ENCODE measurements around the gene CALU.

Gene CALU

DNA sequence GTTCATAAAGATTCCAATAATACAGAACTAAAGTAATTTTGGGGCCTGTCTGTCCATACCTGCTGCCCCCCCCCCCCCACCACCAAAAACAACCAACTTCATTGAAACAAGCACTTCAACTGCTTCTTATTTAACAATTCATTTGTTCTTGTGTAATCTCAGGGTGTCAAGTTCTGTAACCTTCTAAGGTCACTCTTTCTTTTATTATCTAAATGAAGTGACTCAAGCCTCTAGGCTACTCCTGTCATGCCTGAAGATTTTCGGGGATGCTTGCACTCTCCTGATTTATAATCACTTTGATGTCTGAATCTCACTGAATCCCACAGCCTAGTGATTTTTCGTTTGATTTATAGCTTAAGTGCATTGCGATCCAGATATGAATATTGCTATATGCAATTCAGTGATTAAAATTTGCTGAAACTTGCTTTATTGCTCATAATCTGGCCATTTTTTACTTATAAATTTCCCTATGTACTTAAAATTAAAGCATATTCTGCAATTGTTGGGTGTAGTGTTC, 39.9 kb upstream of the CALU start:
- H3K4me3 ChIP-seq (ENCODE audit: low read depth, low read length): no peak overlapping the region
- TF ChIP-seq CTCF (IDR thresholded peaks at IDR 0.05; ENCODE audit: low read depth, low read length, missing control alignments): no peak
- DNase-seq (ENCODE audit: low read depth): no peak

DNA sequence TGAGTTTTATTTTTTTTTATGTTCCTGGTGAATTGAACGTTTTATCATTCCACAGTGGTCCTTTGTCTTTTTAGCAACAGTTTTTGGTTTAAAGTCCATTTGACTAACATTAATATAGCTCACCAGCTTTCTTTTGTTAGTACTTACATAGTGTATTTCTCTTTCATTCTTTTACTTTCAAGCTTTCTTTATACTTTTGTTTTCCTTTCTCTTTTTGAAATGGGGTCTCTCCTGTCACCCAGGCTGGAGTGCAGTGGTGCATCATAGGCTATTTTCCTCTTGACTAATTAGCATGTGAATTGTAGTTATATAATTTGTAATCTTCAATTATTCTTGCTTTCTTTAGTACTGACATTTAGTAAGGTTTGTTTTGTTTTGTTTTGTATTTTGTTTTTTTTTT, 39.3 kb upstream of the CALU start:
- H3K4me3 ChIP-seq (ENCODE audit: low read depth, low read length): no peak overlapping the region
- no peak for DNase-seq (ENCODE audit: low read depth)
- TF ChIP-seq CTCF (IDR thresholded peaks at IDR 0.05; ENCODE audit: low read depth, low read length, missing control alignments): no peak

- no peak for TF ChIP-seq CTCF (IDR thresholded peaks at IDR 0.05; ENCODE audit: low read depth, low read length, missing control alignments)
- no peak for DNase-seq (ENCODE audit: low read depth)
- H3K4me3 ChIP-seq (ENCODE audit: low read depth, low read length): no peak overlapping the region
Observed at GRCh38 chr7:128701062-128701785, 37.9 kb upstream of the CALU start.

GRCh38 chr7:128703609-128704241, 35.4 kb upstream of the CALU start:
- no peak for TF ChIP-seq CTCF (IDR thresholded peaks at IDR 0.05; ENCODE audit: low read depth, low read length, missing control alignments)
- DNase-seq (ENCODE audit: low read depth): no peak
- H3K4me3 ChIP-seq (ENCODE audit: low read depth, low read length): no peak overlapping the region

DNA sequence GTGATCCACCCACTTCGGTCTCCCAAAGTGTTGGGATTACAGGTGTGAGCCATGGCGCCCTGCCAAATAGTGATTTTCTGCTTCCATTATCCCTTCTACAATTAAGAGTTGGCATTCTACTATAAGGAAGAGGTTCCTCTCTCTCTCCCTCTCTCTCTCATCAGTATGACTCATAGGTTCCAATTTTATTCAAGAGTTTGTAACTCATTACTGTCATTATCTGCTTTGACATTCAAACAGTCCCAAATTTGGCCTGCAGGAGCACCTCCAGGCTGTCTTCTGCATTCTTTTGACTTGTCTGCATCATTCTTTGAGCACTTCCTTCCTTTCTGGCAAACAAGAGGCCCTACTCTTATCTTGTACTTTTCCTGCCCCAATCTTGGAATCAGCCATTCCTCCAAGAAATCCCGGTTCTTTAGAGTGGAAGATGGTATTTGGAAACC, 33.2 kb upstream of the CALU start:
- no peak for DNase-seq (ENCODE audit: low read depth)
- H3K4me3 ChIP-seq (ENCODE audit: low read depth, low read length): no peak overlapping the region
- no peak for TF ChIP-seq CTCF (IDR thresholded peaks at IDR 0.05; ENCODE audit: low read depth, low read length, missing control alignments)

DNA sequence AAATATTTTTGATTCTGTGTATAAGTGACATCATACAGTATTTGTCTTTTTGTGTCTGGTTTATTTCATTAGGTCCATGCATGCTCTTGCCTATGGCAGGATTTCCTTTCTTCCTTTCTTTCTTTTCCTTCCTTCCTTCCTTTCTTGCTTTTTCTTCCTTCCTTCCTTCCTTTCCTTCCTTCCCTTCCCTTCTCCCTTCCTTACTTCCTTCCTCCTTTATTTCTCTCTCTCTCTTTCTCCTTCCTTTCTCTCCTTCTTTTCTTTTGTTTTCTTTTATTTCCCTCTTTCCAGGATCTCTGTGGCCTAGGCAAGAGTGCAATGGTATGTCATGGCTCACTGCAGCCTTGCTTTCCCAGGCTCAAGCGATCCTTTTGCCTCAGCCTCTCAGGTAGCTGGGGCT, 31.4 kb upstream of the CALU start:
- TF ChIP-seq CTCF (IDR thresholded peaks at IDR 0.05; ENCODE audit: low read depth, low read length, missing control alignments): no peak

More for the DNA sequence above, 31.4 kb upstream of the CALU start:
- H3K4me3 ChIP-seq (ENCODE audit: low read depth, low read length): no peak overlapping the region
- no peak for DNase-seq (ENCODE audit: low read depth)

All from GM12864 (cell line).